Activated CD8-positive, alpha-beta T cell treated with anti-CD3 and anti-CD28 coated beads for 36 hours (primary cell): ENCODE measurements around the gene CHST11. TPM values are rescaled to one million over a fixed set of nuclear protein-coding genes. Genes with fewer than 3 reads are reported as not detected.
A peak's percentile ranks its signal among the peaks of the same experiment; 100 is the strongest.

Experiments used
- ATAC-seq: fragments of 200-7000 bp; cut with Tn5 transposase; one replicate; pipeline ENCODE4 v1.10.0; 2021; ENCODE audit warnings: mild to moderate bottlenecking, moderate library complexity
- CTCF ChIA-PET: fragments of 350-600 bp; sonication (Branson Sonifier 250); formaldehyde crosslinking; loops from one replicate; lab custom pipeline; 2021; ENCODE audit warnings: antibody characterized with exemption; lab: Charles Lee
- POLR2A ChIA-PET: fragments of 350-600 bp; sonication (Branson Sonifier 250); formaldehyde crosslinking; loops from one replicate; lab custom pipeline; 2021; ENCODE audit warnings: antibody characterized with exemption; lab: Charles Lee
- DNase-seq: peaks from one replicate; pipeline ENCODE4 v3.0.0-alpha.2; 2020
- H3K27ac Mint-ChIP-seq: one replicate; pipeline ENCODE4 v1.8.0; 2021; ENCODE audit warnings: mild to moderate bottlenecking, mixed read lengths
- H3K27me3 Mint-ChIP-seq: one replicate; pipeline ENCODE4 v1.8.0; 2021; ENCODE audit warnings: mixed read lengths
- H3K36me3 Mint-ChIP-seq: one replicate; pipeline ENCODE4 v1.8.0; 2021; ENCODE audit warnings: low read depth, mixed read lengths
- H3K4me1 Mint-ChIP-seq: one replicate; pipeline ENCODE4 v1.8.0; 2021; ENCODE audit warnings: low read depth, mixed read lengths
- H3K4me3 Mint-ChIP-seq: one replicate; pipeline ENCODE4 v1.8.0; 2021; ENCODE audit warnings: mild to moderate bottlenecking, moderate library complexity, mixed read lengths
- H3K9me3 Mint-ChIP-seq: one replicate; pipeline ENCODE4 v1.8.0; 2021; ENCODE audit warnings: mixed read lengths
- intact Hi-C: fragments of 100-400 bp; cut with micrococcal nuclease; formaldehyde crosslinking; loops from one replicate; pipeline ENCODE4 v1.10.0; 2022
- total RNA-seq, 2 experiments: library from RNA; stranded (reverse); gene quantifications; one replicate each; pipeline ENCODE4 v1.2.3, GENCODE V29; 2021
- TF ChIP-seq, protein P1 (sequence below): fragments of 200-600 bp; IDR thresholded peaks from one replicate; pipeline ENCODE4 v1.8.0; 2022; ENCODE audit warnings: antibody characterized with exemption, mild to moderate bottlenecking

CHST11 gene
- total RNA-seq, 2 experiments from 2014 or later: 30.9 to 33.9 TPM

DNA sequence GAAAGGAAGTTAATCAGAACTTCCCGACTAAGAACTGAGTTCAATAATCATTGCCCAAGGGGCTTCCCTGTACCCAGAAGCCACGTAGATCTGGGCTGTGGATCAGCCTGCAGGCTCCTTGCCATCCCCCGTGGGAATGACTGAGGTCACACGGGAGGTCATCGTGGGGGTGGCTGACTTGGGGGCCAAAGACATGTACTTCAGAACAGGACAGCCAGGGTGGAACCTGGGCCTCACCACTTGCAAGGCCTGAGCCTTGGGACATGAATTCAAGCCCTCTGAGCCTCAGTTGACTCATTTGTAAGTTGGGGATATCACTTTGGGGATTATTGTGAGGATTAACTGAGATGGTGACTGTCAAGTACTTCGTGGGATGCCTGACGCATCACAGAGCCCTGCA is 280.4 kb downstream of the CHST11 start:
- intact Hi-C loops: no loop called here
- Mint-ChIP-seq H3K4me1 (peaks cover 73% of the 10 kb centered on the region), H3K27me3 (no peaks in the 10 kb centered on the region), H3K36me3 (peaks cover 2% of the 10 kb centered on the region), H3K27ac (no peak overlapping the region), H3K9me3 (no peaks in the 10 kb centered on the region), H3K4me3 (no peak overlapping the region)
- CTCF ChIA-PET: no interaction called here
- TF ChIP-seq, protein P1, sequence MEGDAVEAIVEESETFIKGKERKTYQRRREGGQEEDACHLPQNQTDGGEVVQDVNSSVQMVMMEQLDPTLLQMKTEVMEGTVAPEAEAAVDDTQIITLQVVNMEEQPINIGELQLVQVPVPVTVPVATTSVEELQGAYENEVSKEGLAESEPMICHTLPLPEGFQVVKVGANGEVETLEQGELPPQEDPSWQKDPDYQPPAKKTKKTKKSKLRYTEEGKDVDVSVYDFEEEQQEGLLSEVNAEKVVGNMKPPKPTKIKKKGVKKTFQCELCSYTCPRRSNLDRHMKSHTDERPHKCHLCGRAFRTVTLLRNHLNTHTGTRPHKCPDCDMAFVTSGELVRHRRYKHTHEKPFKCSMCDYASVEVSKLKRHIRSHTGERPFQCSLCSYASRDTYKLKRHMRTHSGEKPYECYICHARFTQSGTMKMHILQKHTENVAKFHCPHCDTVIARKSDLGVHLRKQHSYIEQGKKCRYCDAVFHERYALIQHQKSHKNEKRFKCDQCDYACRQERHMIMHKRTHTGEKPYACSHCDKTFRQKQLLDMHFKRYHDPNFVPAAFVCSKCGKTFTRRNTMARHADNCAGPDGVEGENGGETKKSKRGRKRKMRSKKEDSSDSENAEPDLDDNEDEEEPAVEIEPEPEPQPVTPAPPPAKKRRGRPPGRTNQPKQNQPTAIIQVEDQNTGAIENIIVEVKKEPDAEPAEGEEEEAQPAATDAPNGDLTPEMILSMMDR: no peak
- DNase-seq (no peak), ATAC-seq (no peak)
- POLR2A ChIA-PET: no interaction called here

DNA sequence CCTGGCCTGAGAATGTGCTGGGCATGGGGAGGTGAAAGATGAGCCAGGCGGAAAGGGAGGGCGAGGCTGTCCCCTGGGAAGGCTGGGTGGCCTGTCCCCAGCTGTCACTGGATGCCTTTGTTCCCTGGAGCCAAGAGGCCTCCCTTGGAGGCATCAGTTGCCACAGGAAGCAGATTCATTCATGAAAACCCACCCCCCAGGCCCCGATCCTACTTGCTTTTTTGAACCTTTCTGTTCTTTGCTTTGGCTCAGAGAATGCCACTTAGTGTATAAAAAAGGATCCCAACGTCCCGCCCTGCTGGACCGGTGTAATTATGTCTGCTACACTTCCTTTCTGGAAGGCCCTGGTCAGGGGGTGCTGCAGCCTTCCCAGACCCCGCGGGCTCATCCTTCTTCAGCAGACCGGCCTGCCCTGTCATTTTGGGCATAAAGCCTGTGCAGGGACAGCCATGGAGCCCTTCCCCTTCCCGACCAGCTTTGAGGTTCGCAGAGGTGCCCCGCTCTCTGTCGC is 281.1 kb downstream of the CHST11 start:
- H3K4me1 Mint-ChIP-seq: peaks cover 72% of the 10 kb centered on the region
- POLR2A ChIA-PET: no interaction called here
- no peaks in the 10 kb centered on the region for H3K27me3 Mint-ChIP-seq
- ATAC-seq: no peak
- intact Hi-C loops: no loop called here
- DNase-seq: no peak
- CTCF ChIA-PET: no interaction called here
- TF ChIP-seq, protein P1: no peak
- H3K4me3 Mint-ChIP-seq: no peak overlapping the region
- no peaks in the 10 kb centered on the region for H3K9me3 Mint-ChIP-seq
- peaks cover 2% of the 10 kb centered on the region for H3K36me3 Mint-ChIP-seq
- peak overlapping the region; percentile 4 for H3K27ac Mint-ChIP-seq

DNA sequence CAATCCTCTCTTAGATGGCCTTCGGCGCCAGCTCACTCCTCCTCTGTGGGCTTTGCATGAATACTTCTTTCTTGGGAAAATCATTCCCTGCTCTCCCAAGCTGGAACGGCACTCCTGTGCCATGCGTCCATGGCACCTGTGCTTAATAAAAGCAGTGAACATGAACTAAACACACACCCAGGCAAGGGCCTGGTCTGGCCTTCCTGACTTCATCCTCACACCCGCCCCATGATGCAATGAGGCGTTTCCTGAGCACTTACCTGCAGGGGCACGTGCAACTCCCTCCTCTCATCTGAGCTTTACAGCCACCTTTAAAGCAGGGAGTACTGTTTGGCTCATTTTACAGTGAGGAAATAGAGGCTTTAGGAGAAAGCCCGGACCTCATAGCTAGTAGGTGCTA is 281.6 kb downstream of the CHST11 start:
- ChIA-PET CTCF (no interaction called here), POLR2A (interaction anchor here (0.6 to 0.7 kb wide), 2 partner anchors 11 to 170 kb away, joined by 3 read pairs; no protein-coding TSS in a partner anchor)
- H3K36me3 Mint-ChIP-seq: peaks cover 2% of the 10 kb centered on the region

DNA sequence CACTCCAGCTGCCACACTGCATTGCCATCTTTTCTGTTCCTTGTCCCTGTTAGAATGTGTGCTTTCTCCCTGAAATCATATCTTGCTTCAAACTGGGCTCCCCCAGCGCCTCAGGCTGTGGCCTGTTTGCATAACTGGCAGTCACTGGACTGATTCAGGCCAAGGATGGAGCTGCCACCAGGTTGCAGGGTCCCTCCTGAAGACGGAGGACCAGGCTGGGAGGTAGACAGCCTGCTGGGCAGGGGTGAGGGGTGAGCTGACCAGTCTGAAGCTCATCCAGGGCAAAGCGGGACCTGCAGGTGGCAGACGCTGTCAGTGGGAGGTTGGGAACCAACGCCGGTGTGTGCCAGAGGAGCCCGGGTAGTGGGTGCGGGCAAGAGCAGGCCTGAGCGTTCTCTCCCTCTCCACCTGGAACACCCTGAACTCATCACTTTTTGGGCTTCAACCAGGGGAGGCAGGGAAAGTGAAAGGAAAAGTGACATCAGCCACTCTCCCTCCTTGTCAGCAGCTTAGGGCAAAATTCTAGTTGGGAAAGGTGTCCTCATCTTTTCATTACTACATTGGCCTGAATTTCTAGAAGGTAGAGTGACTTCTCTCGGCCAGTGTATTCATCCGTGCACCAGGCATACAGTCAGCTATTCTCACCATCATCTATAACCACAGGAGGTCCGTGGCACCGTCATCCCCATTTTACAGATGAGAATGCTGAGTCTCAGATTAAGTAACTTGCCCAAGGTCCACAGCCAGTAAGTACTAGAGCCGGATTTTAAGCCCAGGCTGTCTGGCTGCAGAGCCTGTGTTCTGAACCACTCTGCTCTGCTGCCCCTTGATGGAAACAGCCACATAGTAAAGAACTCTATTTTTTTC is 282.3 kb downstream of the CHST11 start:
- TF ChIP-seq, protein P1: no peak
- Mint-ChIP-seq H3K27me3 (no peaks in the 10 kb centered on the region), H3K27ac (peak overlapping the region; percentile 23), H3K4me1 (peaks cover 66% of the 10 kb centered on the region), H3K36me3 (peaks cover 2% of the 10 kb centered on the region), H3K4me3 (no peak overlapping the region), H3K9me3 (no peaks in the 10 kb centered on the region)
- ChIA-PET POLR2A (interaction anchor here (0.6 to 0.7 kb wide), 2 partner anchors 11 to 170 kb away, joined by 3 read pairs; no protein-coding TSS in a partner anchor), CTCF (interaction anchor here (1.0 to 1.5 kb wide), 2 partner anchors 24 to 314 kb away, joined by 3 read pairs; no protein-coding TSS in a partner anchor)
- intact Hi-C loops: no loop called here
- DNase-seq (no peak), ATAC-seq (no peak)

More for the DNA sequence above, 281.6 kb downstream of the CHST11 start:
- ATAC-seq (no peak), DNase-seq (no peak)
- peak overlapping the region; percentile 4 for H3K27ac Mint-ChIP-seq
- H3K9me3 Mint-ChIP-seq: no peaks in the 10 kb centered on the region
- no peaks in the 10 kb centered on the region for H3K27me3 Mint-ChIP-seq
- intact Hi-C loops: no loop called here
- peaks cover 69% of the 10 kb centered on the region for H3K4me1 Mint-ChIP-seq
- H3K4me3 Mint-ChIP-seq: no peak overlapping the region
- TF ChIP-seq, protein P1: no peak

DNA sequence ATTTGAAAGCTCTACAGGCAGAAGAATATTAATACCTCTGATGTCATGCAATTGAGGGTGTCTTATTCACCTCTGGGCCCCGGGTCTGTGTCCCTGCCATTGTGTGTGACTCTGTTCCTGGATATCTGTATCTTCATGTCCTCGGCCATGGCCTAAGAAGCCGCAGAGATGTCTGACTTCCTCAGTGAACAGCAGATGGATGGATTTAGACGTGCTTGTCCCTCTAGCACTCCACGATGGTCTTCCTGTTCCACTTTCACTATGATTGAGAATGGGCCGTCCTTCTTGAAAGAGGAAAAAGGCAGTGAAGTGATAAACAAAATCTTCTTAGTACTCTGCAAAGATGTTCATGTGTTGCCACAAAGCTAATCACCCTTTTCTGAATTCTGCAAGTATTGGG is 283.9 kb downstream of the CHST11 start:
- no peaks in the 10 kb centered on the region for H3K27me3 Mint-ChIP-seq
- H3K36me3 Mint-ChIP-seq: peaks cover 2% of the 10 kb centered on the region
- intact Hi-C loops: no loop called here
- H3K9me3 Mint-ChIP-seq: no peaks in the 10 kb centered on the region
- ChIA-PET POLR2A (interaction anchor here (1.0 kb wide), 1 partner anchor 13 kb away, joined by 3 read pairs; no protein-coding TSS in a partner anchor), CTCF (interaction anchor here (0.7 to 1.7 kb wide), 5 partner anchors 23 to 359 kb away, joined by 3 to 6 read pairs (median 4); no protein-coding TSS in a partner anchor)
- peak; percentile 77 for ATAC-seq
- TF ChIP-seq, protein P1: no peak
- peaks cover 59% of the 10 kb centered on the region for H3K4me1 Mint-ChIP-seq
- peak overlapping the region; percentile 86 for H3K27ac Mint-ChIP-seq
- H3K4me3 Mint-ChIP-seq: peak overlapping the region; percentile 51
- peak; percentile 52 for DNase-seq
